ENCODE measurements around the gene FOXD2.
A peak's percentile ranks its signal among the peaks of the same experiment; 100 is the strongest.

The FOXD2 gene

GRCh38 chr1:47417170-47418044 lies 20.4 kb upstream of the FOXD2 start:
- no peak for DNase-seq (ENCODE audit: low read depth in 2 of 2)

GRCh38 chr1:47418122-47418521 lies 19.7 kb upstream of the FOXD2 start:
- DNase-seq (ENCODE audit: low read depth in 2 of 2) = no peak

- no peak for DNase-seq (ENCODE audit: low read depth in 2 of 2)
These were observed 19.0 kb upstream of the FOXD2 start for GRCh38 chr1:47418681-47419325.

GRCh38 chr1:47420547-47420946 lies 17.3 kb upstream of the FOXD2 start:
- no peak for DNase-seq (ENCODE audit: low read depth in 2 of 2)

GRCh38 chr1:47423872-47424271 lies 14.0 kb upstream of the FOXD2 start:
- no peak for DNase-seq (ENCODE audit: low read depth in 2 of 2)

GRCh38 chr1:47424336-47424982 lies 13.4 kb upstream of the FOXD2 start:
- no peak for DNase-seq (ENCODE audit: low read depth in 2 of 2)

GRCh38 chr1:47431534-47431933 lies 6.3 kb upstream of the FOXD2 start:
- DNase-seq (ENCODE audit: low read depth in 2 of 2) = no peak

GRCh38 chr1:47432071-47433036 lies 5.5 kb upstream of the FOXD2 start:
- DNase-seq (ENCODE audit: low read depth in 2 of 2) = peak; percentile 44 to 49

- DNase-seq (ENCODE audit: low read depth in 2 of 2) = no peak
These were observed 4.8 kb upstream of the FOXD2 start for GRCh38 chr1:47433037-47433421.

GRCh38 chr1:47433477-47434050 lies 4.3 kb upstream of the FOXD2 start:
- DNase-seq (ENCODE audit: low read depth in 2 of 2) = no peak

GRCh38 chr1:47434051-47434842 lies 3.6 kb upstream of the FOXD2 start:
- no peak for DNase-seq (ENCODE audit: low read depth in 2 of 2)

GRCh38 chr1:47435506-47436303 lies 2.1 kb upstream of the FOXD2 start:
- no peak for DNase-seq (ENCODE audit: low read depth in 2 of 2)

GRCh38 chr1:47436304-47436978 lies 1.4 kb upstream of the FOXD2 start:
- peak; percentile 57 to 70 for DNase-seq (ENCODE audit: low read depth in 2 of 2)

- peak in 1 of 2 donors; percentile 25 for DNase-seq (ENCODE audit: low read depth in 2 of 2)
These were observed 831 bp upstream of the FOXD2 start for GRCh38 chr1:47436979-47437446.

- DNase-seq (ENCODE audit: low read depth in 2 of 2) = no peak
These were observed 547 bp downstream of the FOXD2 start for GRCh38 chr1:47438165-47439016.

GRCh38 chr1:47439017-47439818 lies 1.4 kb downstream of the FOXD2 start:
- no peak for DNase-seq (ENCODE audit: low read depth in 2 of 2)
